PC-3 (cell line): ENCODE results near the gene ATP10A. TPM values are rescaled to one million over a fixed set of nuclear protein-coding genes. Genes with fewer than 3 reads are reported as not detected.
A peak's percentile ranks its signal among the peaks of the same experiment; 100 is the strongest.

Experiments
- ATAC-seq: fragments of 200-7000 bp; cut with Tn5 transposase; 2 replicates; pipeline ENCODE4 v1.9.1; 2020; ENCODE audit warnings: mild to moderate bottlenecking, moderate library complexity
- BruUV-seq: library from RNA; stranded (reverse); fragments of 400-500 nt; replicated peaks from 2 replicates; lab custom pipeline; 2021; lab: Mats Ljungman, UMichigan
- CTCF ChIA-PET: fragments of 300-600 bp; sonication (Branson Sonifier 250); formaldehyde crosslinking; loops from one replicate; lab custom pipeline; 2022; ENCODE audit warnings: antibody characterized with exemption; lab: Charles Lee
- POLR2A ChIA-PET: fragments of 300-600 bp; sonication (Branson Sonifier 250); formaldehyde crosslinking; loops from one replicate; lab custom pipeline; 2022; ENCODE audit warnings: antibody characterized with exemption; ENCODE audit not compliant: unreplicated experiment; lab: Charles Lee
- DNase-seq: peaks from one replicate; pipeline ENCODE4 v3.0.0-alpha.2; 2015
- H2AFZ ChIP-seq: fragments of 300-600 bp; sonication (generic); 2 replicates; pipeline ENCODE4 v1.6.0; 2016; ENCODE audit warnings: antibody characterized with exemption, low read length
- H3F3A ChIP-seq: fragments of 300-600 bp; sonication (generic); one replicate; pipeline ENCODE4 v1.6.0; 2017; ENCODE audit warnings: antibody characterized with exemption, low read length, control low read depth, mild to moderate bottlenecking; ENCODE audit not compliant: unreplicated experiment
- H3K27ac ChIP-seq: fragments of 300-600 bp; sonication (generic); 2 replicates; pipeline ENCODE4 v1.5.1; 2016; ENCODE audit warnings: mild to moderate bottlenecking, low read length
- H3K27me3 ChIP-seq: fragments of 300-600 bp; sonication (generic); 2 replicates; pipeline ENCODE4 v1.6.1; 2016; ENCODE audit warnings: low read length, mixed read lengths
- H3K36me3 ChIP-seq: fragments of 300-600 bp; sonication (generic); 2 replicates; pipeline ENCODE4 v1.6.1; 2016; ENCODE audit warnings: low read depth, mixed run types, low read length, mixed read lengths
- H3K4me1 ChIP-seq: fragments of 300-600 bp; sonication (generic); 2 replicates; pipeline ENCODE4 v1.5.1; 2016; ENCODE audit warnings: low read length; ENCODE audit not compliant: insufficient read depth
- H3K4me2 ChIP-seq: fragments of 300-600 bp; sonication (generic); 2 replicates; pipeline ENCODE4 v1.6.0; 2016; ENCODE audit warnings: low read length
- H3K4me3 ChIP-seq: fragments of 300-600 bp; sonication (generic); 2 replicates; pipeline ENCODE4 v1.5.1; 2016; ENCODE audit warnings: mild to moderate bottlenecking, low read length, mixed read lengths
- H3K79me2 ChIP-seq: fragments of 300-600 bp; sonication (generic); 2 replicates; pipeline ENCODE4 v1.6.1; 2017; ENCODE audit warnings: low read length, mixed read lengths
- H3K9ac ChIP-seq: fragments of 300-600 bp; sonication (generic); 2 replicates; pipeline ENCODE4 v1.6.0; 2016; ENCODE audit warnings: mild to moderate bottlenecking, low read length
- H3K9me2 ChIP-seq: fragments of 300-600 bp; sonication (generic); replicated peaks from 2 replicates; pipeline ENCODE4 v1.6.1; 2016; ENCODE audit warnings: mixed run types, low read length, mixed read lengths
- H3K9me3 ChIP-seq: fragments of 300-600 bp; sonication (generic); 2 replicates; pipeline ENCODE4 v1.6.1; 2016; ENCODE audit warnings: low read length, mixed read lengths
- H4K20me1 ChIP-seq: fragments of 300-600 bp; sonication (generic); 2 replicates; pipeline ENCODE4 v1.6.1; 2016; ENCODE audit warnings: low read length, mixed read lengths
- EZH2 ChIP-seq: fragments of 300-600 bp; sonication (generic); IDR thresholded peaks from one replicate; pipeline ENCODE4 v1.6.1; 2017; ENCODE audit warnings: antibody characterized with exemption, mild to moderate bottlenecking, low read length; ENCODE audit not compliant: unreplicated experiment
- EZH2phosphoT487 ChIP-seq: fragments of 300-600 bp; sonication (generic); IDR thresholded peaks from 2 replicates; pipeline ENCODE4 v1.6.1; 2018; ENCODE audit warnings: mild to moderate bottlenecking, antibody characterized with exemption, low read length, borderline replicate concordance
- intact Hi-C: fragments of 100-400 bp; cut with micrococcal nuclease; formaldehyde crosslinking; loops from 2 replicates; pipeline ENCODE4 v1.9.0; 2023
- total RNA-seq: library from RNA; depleted of rRNA; stranded (reverse); fragments of >200 nt; gene quantifications from 2 replicates; pipeline ENCODE4 v1.2.3, GENCODE V29; 2014
- TF ChIP-seq, protein P1 (sequence below): fragments of 300-600 bp; sonication (generic); conservative IDR thresholded peaks from 2 replicates; pipeline ENCODE4 v1.5.1; 2017; ENCODE audit warnings: antibody characterized with exemption, low read depth, mild to moderate bottlenecking, low read length

ATP10A gene
- total RNA-seq, 1 experiment from 2014 or later: 2.6 TPM

DNA sequence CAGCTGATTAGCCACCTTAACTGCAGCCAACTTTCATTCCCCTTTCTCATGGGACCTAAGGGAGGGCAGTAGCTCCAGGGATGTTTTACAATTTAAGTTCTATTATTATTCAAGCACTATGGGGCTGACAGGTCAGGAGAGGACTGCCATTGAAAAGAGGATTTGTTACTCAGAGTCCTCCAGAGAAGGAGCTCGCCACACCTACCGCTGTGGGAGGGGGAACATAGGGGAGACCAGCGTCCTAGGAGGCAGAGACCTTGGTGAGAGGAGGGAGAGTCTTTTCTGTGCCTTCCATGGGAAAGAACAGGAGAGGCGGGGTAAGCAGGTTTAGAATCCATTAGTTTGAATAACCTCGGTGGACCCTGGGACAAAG, 14.4 kb downstream of the ATP10A start:
- ATAC-seq (no peak), DNase-seq (no peak)
- no peaks in the 10 kb centered on the region for H3K36me3 ChIP-seq
- ChIA-PET POLR2A (interaction anchor here (0.6 kb wide), 1 partner anchor 12 kb away, joined by 5 read pairs; no protein-coding TSS in a partner anchor), CTCF (no interaction called here)
- 0 out of 2 replicates have a peak overlapping the region, but pooled peaks have one; percentile 82 for H3K4me2 ChIP-seq
- no peak overlapping the region for H3K27ac ChIP-seq
- H3K27me3 ChIP-seq: no peaks in the 10 kb centered on the region
- no peaks in the 10 kb centered on the region for H3K79me2 ChIP-seq
- TF ChIP-seq, protein P1, sequence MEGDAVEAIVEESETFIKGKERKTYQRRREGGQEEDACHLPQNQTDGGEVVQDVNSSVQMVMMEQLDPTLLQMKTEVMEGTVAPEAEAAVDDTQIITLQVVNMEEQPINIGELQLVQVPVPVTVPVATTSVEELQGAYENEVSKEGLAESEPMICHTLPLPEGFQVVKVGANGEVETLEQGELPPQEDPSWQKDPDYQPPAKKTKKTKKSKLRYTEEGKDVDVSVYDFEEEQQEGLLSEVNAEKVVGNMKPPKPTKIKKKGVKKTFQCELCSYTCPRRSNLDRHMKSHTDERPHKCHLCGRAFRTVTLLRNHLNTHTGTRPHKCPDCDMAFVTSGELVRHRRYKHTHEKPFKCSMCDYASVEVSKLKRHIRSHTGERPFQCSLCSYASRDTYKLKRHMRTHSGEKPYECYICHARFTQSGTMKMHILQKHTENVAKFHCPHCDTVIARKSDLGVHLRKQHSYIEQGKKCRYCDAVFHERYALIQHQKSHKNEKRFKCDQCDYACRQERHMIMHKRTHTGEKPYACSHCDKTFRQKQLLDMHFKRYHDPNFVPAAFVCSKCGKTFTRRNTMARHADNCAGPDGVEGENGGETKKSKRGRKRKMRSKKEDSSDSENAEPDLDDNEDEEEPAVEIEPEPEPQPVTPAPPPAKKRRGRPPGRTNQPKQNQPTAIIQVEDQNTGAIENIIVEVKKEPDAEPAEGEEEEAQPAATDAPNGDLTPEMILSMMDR: no peak
- no peak for TF ChIP-seq EZH2phosphoT487
- H3K9me3 ChIP-seq: no peaks in the 10 kb centered on the region
- no peaks in the 10 kb centered on the region for H3K9me2 ChIP-seq
- peaks cover 16% of the 10 kb centered on the region for H3K4me1 ChIP-seq
- intact Hi-C loops: no loop called here
- no TSS peak for BruUV-seq
- H4K20me1 ChIP-seq: no peaks in the 10 kb centered on the region
- H3K9ac ChIP-seq: no peak overlapping the region
- no peaks in the 10 kb centered on the region for H3F3A ChIP-seq
- no peak overlapping the region for H3K4me3 ChIP-seq
- H2AFZ ChIP-seq: no peak overlapping the region

DNA sequence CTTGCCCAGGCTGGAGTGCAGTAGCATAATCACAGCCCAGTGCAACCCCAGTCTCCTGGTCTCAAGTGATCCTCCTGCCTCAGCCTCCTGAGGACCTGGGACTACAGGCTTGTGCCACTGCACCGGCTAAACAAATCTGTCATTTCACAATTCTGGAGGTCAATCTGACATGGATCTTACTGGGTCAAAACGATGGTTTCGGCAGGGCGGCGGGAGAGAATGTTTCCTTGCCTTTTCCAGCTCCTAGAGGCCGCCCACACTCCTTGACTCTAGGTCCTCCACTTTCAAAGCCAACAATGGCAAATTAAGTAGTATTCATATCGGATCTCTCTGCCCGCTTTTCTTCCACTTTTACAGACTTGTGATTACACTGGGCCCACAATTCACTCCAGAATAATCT, 14.8 kb downstream of the ATP10A start:
- H3K9me3 ChIP-seq: no peaks in the 10 kb centered on the region
- CTCF ChIA-PET: no interaction called here
- no peaks in the 10 kb centered on the region for H4K20me1 ChIP-seq
- no peak for ATAC-seq
- no peak overlapping the region for H3K27ac ChIP-seq
- H3F3A ChIP-seq: no peaks in the 10 kb centered on the region
- POLR2A ChIA-PET: interaction anchor here (0.6 kb wide), 1 partner anchor 12 kb away, joined by 5 read pairs; no protein-coding TSS in a partner anchor
- H3K27me3 ChIP-seq: no peaks in the 10 kb centered on the region
- no TSS peak for BruUV-seq
- intact Hi-C loops: no loop called here
- no peaks in the 10 kb centered on the region for H3K36me3 ChIP-seq
- no peak overlapping the region for H3K4me3 ChIP-seq
- peaks cover 16% of the 10 kb centered on the region for H3K4me1 ChIP-seq
- TF ChIP-seq EZH2: no peak
- TF ChIP-seq, protein P1: no peak
- H3K9ac ChIP-seq: no peak overlapping the region
- H2AFZ ChIP-seq: no peak overlapping the region
- H3K79me2 ChIP-seq: no peaks in the 10 kb centered on the region
- no peaks in the 10 kb centered on the region for H3K9me2 ChIP-seq
- H3K4me2 ChIP-seq: no peak overlapping the region
- no peak for DNase-seq

GRCh38 chr15:25847051-25847450, 16.1 kb downstream of the ATP10A start:
- TF ChIP-seq EZH2phosphoT487: no peak
- TF ChIP-seq EZH2: no peak
- TF ChIP-seq, protein P1: no peak
- ATAC-seq (no peak), DNase-seq (no peak)
- Histone ChIP-seq H3F3A (no peaks in the 10 kb centered on the region), H3K9me2 (no peaks in the 10 kb centered on the region), H3K9me3 (no peaks in the 10 kb centered on the region), H3K36me3 (no peaks in the 10 kb centered on the region), H3K9ac (no peak overlapping the region), H4K20me1 (no peaks in the 10 kb centered on the region), H2AFZ (no peak overlapping the region), H3K4me3 (no peak overlapping the region), H3K4me1 (peaks cover 16% of the 10 kb centered on the region), H3K4me2 (no peak overlapping the region), H3K27ac (no peak overlapping the region), H3K79me2 (no peaks in the 10 kb centered on the region), H3K27me3 (no peaks in the 10 kb centered on the region)
- BruUV-seq: no TSS peak
- CTCF ChIA-PET: no interaction called here
- POLR2A ChIA-PET: interaction anchor here (0.6 kb wide), 2 partner anchors 22 to 56 kb away, joined by 3 to 15 read pairs; no protein-coding TSS in a partner anchor
- intact Hi-C loops: no loop called here
